HTERT RPE-1 (cell line): ENCODE results near the gene CD300H.
"Not testable (repeated sequence)": the region's sequence is repeated elsewhere in the genome, so short reads cannot be mapped to it uniquely, and the experiment has no call there.

Source experiments
- in situ Hi-C: fragments of 300-500 bp; cut with MboI; formaldehyde crosslinking; loops from 4 replicates; pipeline ENCODE4 v1.14.3; 2020; ENCODE audit warnings: low sequenced_read_pairs

The CD300H gene

DNA sequence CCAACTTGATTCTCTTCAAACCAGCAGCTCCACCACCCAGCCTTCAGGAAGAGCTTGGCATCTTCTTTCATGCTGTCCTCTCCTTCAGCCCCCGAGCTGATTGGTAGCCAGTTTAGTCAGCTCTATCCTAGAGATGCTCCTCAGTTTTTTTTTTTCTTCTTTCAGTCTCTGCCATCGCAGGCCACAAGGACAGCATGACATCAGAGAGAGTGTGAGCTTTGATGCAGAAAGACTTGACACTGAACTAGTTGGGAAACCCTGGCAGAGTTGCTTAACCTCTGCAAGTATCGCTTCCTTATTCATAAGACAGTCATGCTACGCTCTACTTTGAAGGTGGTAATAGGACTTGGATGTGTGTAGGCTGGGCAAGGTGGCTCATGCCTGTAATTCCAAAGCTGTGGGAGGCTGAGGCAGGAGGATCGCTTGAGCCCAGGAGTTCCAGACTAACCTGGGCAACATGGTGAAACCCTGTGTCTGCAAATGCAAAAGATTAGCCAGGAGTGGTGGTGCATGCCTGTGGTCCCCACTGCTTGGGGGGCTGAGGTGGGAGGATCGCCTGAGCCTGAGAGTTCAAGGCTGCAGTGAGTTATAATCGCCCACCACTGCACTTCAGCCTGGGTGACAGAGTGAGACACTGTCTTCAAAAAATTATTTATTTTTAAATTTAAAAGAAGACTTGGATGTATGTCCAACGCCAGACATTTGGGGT is 38.7 kb downstream of the CD300H start:
- in situ Hi-C loops = no loop called here

DNA sequence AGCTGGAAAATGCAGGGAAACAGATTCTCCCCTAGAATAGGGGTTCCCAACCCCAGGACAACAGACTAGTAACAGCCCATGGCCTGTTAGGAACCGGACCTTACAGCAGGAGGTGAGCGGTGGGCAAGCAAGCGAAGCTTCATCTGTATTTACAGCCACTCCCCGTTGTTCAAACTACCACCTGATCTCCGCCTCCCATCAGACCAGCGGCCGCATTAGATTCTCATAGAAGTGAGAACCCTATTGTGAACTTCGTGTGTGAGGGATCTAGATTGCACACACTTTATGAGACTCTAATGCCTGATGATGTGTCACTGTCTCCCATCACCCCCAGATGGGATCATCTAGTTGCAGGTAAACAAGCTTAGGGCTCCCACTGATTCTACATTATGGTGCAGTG is 39.6 kb downstream of the CD300H start:
- in situ Hi-C loops = no loop called here

DNA sequence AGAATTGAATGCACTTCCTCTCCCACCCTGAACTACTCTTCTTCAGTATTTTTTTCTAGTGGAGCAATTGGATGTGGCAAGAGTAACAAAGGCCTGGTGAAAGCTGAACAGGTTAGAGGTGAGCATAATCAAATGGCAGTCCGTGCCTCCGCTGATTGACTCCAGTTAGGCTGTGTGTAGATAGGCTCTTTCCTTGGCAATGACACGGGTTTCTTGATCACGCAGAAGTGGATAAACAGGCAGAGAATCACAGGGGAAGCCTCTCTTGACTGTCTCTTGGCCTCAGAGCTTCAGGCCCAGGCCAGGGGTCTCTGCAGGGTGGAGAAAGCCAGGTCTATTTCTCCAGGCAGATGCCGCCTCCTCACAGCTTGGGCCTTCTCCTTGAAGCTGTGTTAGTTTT is 40.2 kb downstream of the CD300H start:
- in situ Hi-C loops = no loop called here

DNA sequence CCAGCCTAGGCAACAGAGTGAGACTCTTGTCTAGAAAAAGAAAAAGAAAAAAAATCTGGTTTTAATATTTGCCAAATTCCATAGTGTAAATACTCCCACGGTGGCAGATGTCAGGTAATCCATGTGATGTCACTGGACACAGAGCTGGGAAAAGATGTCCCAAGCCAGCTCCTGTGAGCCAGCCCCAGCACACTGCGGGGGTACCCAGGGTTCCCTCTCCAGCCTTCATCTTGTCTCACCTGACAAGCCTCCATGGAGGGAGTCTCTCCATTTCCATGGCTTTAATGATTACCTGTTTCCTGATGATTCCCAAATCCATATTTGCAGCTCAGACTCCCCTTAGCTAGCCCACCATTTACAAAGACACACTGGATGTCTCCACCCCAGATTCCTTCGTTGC is 40.6 kb downstream of the CD300H start:
- in situ Hi-C loops = no loop called here

DNA sequence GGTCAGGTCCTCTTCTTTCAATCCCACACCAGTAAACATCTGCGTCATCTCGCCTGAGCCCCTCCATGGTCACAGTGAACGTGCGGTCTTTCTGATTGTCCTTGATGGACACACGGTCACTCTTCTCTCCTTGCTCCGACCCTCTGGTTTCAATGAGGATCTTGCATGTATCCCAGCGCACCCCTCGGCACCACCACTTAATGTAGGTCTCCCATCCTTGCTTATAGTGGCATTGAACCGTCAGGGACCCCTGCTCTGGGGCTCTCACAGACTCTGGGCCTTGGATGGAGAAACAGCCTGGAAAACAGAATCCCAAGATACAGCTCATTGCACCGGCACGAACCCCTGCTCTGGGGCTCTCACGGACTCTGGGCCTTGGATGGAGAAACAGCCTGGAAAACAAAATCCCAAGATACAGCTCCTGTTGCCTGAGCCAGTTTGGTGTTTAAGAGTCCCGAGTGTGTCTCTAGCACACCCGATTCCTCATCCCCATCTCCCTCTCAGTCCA is 41.5 kb downstream of the CD300H start:
- in situ Hi-C loops = no loop called here

DNA sequence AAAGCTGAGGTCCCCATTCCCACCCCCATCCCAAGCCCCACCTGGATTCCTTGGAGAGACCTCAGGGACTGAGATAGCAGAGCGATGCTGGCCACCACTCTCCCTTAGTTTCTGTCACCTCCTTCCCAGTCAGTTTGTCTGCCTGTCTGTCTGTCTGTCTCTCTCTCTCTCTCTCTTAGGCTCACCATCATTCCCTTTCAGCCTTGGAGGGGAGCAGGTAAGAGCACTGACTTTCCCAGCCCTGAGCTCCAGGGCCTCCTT is 41.9 kb downstream of the CD300H start:
- in situ Hi-C loops = no loop called here

DNA sequence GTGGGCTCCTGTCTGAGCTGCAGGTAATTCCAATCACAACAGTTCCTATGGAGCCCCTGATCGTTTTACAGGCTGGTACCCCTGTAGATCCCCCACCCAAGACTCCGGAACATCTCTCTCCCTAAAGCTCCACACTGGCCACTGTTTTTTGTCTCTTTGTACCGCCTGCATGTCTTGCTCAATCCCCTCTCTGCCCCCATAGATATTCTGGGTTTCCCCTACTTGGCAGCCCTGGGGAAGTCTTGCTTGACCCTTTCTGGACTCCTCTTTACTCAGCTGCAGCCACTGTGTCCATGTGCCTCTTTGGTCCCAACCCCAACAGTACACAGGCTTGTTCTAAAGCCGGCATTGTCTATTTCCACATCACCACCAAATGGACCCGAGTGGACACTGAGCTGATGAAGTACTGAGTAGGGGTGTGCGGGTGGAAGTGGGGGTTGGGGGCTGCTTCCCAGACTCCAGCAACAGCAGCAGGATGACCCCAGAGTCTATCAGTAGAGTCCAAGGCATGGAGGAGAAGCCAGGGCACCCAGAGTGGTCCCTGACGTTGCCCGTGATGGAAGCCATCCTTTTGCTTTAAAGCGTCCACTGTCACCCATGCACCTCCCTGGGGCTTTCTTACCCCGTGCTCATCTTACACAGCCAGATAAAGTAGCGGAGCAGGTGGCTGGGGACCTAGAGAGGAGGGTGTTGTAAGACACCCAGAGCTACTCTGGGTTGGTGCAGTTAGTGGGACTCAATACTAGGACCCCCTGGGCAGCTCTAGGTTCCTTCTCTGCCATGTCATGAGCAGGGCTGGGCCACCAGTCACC is 42.5 kb downstream of the CD300H start:
- in situ Hi-C loops = no loop called here

DNA sequence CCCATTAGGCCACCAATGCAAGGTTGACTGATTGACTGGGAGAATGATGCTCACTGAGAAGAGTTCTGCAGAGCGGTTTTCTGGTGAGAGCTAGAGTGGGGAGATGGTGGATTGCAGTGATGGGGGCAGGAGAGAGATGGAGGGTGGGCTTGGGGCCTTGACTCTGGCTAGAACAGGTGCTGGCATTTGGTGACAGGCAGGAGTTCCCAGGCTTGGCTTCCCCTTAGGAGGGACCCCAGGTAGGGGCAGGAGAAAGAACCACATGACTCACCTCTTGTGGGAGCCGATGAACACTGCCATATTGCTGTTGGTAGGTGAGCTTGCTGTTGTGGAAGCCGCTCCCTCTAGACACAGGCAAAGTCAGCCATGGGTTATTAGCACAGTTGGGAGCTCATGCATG is 44.0 kb downstream of the CD300H start:
- in situ Hi-C loops = no loop called here

DNA sequence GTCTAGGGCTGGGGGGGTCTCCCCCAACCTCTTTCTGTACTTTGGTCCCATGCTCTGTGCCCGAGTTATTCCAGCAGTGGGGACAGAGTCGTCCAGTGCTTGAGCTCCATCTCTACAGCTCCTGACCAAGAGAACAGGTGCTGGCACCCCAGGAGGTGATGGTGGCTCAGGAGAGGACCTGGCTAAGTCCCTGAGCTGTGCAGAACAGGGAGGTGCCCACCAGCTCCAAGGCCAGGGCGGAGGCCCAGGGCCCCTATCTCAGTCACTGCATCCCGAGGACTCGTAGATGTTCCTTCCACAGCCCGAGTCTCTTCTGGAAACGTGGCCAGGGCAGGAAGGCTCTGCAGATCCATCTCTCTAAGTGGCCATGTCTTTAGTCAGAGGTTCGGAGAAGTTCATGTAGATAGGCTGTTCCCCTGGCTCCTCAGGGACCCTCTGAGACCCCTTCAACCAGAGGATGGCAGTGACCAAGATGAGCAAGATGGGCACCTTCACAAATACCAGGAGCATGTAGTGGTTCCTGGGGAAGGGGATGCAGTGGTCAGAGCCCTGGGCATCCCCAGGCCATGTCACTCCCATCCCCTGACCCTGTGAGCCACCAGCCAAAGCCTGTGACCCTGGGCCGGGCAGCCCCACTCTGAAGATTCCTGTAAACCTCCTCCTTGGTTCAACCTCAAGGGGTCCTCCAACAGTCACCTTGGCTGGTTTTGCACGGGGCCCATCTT is 44.8 kb downstream of the CD300H start:
- in situ Hi-C loops = no loop called here

DNA sequence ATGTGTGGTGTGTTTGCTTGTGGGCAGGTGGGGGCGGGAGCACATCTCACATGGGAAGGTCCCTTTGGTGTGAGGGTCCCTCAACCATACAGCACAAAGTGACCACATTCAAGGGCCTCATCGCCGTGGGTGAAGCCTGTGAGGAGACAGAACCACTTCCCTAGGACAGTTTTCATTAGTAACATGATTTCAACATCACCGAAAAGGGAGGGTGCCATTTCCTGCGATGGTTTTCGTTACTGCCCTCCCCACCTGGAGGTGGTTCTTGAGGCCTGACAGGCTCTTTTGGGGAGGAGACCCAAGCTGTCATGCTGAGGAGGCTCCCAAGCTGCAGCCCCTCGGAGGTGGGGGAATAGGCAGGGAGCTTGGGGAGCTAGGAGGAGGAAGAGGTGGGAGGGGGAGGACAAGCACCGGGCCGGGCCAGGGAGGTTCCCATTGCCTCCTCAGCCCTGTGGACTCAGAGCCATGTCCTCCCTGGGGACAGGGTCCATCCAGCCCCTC is 45.6 kb downstream of the CD300H start:
- in situ Hi-C loops = no loop called here

DNA sequence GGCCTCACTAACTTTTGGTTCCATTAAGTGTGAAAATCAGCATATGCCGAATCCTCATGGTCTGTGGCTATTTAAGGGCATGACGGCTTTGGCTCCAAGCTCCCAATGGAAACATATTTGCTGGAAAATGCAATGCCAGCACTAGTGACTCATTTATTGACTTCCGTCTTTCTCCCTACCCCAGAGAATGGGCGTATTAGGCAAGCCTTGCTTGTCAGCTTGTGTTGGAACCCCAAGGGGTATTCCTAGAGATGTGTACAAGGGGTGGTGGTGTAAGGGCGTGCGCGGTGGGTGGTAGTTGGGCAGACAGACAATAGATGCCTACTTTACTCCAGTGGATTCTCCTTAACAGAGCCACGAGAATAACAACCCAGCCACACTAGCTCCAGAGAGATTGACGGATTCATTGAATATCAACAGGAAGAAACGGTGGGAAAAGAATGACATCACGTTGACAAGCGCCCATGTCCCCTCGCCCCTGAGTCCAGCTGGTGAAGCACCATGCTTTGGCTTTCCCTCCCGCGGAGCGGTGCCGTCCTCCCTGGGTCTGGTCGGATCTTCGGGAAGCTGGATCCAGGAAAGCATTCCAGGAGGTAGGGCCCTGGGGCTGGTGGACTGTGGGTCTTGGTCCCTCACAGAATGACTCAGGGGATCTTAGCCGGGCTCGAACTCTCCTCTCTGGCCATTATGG is 46.4 kb downstream of the CD300H start:
- in situ Hi-C loops = no loop called here

DNA sequence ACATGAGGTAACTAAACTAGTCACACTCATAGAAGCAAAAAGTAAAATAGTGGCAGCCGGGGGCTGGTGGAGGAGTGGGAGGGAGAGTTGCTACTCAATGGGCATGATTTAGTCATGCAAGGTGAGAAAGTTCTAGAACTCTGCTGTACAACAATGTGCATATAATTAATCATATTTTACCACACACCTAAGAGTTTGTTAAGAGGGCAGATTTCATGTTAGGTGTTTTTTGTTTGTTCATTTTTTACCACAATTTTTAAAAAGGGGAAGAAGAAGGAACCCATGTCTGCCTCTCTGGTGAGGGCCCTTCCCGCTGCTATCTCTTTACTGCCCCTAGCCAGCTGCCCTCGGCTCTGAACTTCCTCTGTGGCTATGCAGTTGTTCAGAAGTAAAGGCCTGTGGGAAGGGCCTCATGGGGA is 47.3 kb downstream of the CD300H start:
- in situ Hi-C loops = no loop called here

DNA sequence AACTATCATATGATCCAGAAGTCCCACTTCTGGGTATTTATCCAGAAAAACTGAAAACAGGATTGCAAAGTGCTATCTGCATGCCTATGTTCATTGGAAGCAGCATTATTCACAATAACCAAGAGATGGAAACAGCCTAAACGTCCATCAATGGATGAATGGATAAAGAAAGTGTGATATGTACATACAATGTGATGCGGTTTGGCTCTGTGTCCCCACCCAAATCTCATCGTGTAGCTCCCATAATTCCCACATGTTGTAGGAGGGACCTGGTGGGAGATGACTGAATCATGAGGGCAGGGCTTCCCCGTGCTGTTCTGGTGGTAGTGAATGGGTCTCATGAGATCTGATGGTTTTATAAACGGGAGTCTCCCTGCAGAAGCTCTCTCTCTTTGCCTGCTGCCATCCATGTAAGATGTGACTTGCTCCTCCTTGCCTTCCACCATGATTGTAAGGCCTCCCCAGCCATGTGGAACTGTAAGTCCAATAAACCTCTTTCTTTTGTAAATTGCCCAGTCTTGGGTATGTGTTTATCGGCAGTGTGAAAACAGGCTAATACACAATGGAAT is 48.8 kb downstream of the CD300H start:
- in situ Hi-C loops = not testable (repeated sequence)

DNA sequence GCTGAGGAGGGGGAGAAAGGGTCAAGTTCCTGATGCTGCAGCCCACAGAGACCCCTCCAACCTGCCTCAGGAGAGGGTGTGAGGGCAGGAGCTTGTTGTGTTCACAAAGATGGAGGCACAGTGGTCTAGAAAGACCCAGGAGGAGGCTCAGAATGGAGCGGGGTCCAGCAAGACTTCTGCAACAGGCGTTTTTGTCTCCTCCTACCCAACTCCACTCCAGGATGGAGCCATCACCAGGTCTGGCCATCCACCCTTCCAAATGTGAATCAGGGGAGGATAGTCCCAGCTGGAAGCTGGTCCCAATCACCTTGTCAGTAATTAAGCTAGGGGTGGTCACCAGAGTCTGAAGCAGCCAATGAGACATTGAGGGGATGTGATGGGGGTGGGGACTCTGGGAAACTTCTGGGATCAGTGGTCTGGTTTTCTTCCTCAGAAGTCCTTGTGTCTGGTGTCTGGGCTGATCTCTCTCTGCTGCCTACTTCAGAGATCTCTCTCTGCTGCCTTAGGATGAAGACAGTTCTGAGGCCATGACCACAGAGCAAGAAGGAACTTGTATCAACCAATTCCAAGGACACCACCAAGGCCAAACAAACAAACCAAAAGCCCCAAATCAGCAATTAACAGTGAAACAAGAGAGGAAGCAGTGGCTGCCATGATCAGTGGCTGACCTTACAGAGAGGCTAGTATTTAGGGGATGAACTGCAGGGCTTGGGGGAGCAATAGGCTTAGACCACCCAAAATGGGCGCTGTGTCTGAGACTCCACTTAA is 50.6 kb downstream of the CD300H start:
- in situ Hi-C loops = no loop called here

DNA sequence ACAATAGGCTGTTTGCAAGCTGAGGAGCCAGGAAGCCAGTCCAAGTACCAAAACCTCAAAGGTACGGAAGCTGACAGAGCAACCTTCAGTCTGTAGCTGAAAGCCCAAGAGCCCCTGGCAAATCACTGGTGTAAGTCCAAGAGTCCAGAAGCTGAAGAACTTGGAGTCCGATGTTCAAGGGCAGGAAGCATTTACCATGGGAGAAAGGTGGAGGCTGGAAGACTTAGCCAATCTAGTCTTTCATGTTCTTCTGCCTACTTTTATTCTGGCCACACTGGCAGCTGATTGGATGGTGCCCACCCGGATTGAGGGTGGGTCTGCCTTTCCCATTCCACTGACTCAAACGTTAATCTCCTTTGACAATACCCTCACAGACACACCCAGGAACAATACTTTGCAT is 51.4 kb downstream of the CD300H start:
- in situ Hi-C loops = no loop called here

DNA sequence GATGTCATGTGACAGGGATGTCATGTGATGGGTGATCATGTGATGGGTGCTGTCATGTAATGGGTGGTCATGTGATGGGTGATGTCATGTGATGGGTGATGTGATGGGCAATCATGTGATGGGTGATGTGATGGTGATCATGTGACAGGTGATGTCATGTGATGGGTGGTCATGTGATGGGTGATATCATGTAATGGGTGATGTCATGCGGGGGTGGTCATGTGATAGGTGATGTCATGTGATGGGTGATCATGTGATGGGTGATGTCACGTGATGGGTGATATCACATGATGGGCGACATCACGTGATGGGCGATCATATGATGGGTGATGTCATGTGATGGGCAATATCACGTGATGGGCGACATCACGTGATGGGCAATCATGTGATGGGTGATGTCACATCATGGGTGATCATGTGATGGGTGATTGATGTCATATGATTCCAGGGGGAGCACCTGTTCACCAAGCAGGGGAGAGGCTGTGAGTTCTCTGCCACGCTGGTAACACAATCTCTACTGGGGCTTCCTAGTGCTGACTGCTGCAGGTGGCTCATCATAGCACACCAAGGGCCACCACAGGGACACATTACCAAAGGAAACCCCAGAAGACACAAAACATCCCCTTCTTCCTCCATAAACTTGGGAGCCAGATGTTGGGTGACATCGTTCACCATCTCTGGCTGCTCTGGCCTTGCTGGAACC is 52.5 kb downstream of the CD300H start:
- in situ Hi-C loops = no loop called here

DNA sequence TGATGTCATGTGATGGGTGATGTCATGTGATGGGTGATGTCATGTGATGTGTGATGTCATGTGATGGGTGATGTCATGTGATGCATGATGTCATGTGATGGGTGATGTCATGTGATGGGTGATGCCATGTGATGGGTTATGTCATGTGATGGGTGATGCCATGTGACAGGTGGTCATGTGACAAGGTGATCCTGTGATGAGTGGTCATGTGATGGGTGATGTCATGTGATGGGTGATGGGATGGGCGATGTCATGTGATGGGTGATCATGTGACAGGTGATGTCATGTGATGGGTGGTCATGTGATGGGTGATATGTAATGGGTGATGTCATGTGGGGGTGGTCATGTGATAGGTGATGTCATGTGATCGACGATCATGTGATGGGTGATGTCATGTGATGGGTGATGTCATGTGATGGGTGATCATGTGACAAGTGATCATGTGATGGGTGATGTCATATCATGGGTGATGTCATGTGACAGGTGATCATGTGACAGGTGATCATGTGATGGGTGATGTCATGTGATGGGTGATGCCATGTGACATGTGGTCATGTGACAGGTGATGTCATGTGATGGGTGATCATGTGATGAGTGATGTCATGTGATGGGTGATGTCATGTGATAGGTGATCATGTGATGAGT is 53.2 kb downstream of the CD300H start:
- in situ Hi-C loops = no loop called here

DNA sequence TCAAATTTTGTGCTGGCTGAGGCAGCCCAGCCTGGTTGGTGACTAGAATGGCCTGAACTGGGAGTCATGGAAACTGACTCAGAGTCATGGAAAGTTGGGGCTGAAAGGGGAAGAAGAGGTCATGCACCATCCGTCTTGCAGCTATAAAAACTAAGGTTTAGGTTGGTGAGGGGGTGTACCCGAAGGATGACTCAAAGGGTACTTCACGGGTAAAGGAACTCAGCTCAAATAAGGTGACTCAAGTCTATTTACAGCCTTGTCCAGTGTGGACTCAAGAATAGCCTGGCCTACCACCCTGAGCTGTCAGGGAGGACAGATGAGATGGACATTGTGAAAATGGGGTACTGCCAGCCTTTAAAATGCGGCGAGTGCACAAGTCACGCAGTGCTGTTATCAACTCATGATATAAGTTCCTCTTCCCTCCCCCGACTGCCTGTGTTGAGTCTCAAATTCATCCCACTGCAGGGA is 54.7 kb downstream of the CD300H start:
- in situ Hi-C loops = no loop called here

DNA sequence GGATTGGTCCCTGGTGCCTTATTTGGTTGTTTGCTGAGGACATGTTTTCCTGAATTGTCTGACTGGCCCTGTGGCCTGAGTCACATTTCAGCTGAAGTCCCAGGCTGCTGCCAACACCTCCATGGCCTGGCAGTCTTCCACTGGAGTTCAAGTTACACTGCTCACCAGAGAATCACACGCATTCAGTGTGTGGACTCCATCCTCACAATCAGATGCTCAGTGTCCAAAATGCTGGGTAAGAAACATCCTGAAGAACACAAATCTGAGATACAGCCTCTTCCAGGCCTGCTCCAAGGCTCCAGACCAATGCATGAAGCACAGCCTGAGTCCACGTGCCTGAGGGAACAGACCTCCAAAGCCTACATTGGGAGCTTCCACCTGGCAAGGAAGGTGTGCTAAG is 55.3 kb downstream of the CD300H start:
- in situ Hi-C loops = no loop called here
